HUDEP-2 (cell line): ENCODE measurements around the gene USB1.

Source experiments
- DNase-seq, 76 experiments: peaks; one replicate each; lab custom pipeline; 2025; ENCODE audit not compliant: unreplicated experiment in 76 of 76; lab: John Stamatoyannopoulos, UW

Gene USB1

DNA sequence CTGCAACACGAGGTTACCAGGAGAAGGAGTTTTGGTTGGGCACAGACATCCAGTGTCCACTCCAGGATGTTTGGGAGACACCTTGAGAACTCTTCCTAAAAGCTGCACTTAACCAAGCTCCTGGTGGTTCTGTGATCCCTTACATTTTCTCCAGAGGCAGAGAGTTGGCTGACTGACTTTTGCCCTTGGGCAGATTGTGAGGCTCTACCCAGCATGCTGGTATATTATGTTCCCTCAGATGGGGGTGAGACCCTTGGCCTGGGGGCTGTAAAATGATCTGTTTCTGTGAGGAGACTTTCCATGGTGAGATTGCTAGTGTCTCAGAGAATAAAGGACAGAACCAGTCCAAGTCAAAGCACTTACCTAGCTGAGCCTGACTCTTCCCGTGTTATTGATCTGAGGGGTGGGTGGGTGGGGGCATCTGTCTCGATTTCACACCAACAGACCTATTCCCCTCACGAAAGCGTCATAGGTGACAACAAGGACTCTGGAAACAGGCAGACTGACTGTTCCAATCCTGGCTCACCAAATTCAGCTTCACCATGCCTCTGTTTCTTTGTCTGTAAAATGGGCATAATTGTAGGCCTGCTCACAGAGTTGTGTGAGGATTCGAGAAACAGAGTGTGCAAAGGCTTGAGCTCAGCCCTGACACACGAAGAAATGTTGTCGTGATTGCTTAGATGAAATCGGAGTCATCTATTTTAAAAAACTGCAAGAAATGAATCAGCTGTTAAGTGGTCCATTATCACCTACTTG is 12.2 kb downstream of the USB1 start:
- no peak for DNase-seq

DNA sequence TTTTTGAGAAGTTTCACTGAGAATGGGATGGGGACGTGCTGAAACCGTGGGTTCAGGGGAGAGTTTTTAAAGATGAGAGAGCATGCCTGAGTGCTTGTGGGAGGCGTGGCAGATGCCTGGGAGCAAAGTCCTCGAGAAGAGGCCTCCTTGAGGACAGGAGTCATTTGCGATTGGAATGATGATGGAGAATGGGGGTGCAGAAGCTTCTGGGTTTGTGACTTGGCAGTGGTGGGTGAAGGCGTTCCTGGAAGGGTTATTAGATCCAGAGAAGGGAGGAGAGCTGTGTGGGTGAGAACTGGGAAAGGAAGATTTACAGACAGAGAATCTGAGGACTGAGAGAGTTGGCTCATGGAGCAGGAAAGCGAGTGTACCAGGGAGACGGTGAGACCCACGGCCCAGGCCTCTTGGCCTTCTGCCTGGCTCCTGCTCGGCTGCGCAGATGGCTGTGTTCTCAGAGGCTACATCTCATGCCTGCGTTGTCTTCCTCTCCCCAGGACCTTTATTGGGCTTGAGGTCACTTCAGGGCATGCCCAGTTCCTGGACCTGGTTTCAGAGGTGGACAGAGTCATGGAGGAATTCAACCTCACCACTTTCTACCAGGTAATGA is 15.7 kb downstream of the USB1 start:
- no peak for DNase-seq

DNA sequence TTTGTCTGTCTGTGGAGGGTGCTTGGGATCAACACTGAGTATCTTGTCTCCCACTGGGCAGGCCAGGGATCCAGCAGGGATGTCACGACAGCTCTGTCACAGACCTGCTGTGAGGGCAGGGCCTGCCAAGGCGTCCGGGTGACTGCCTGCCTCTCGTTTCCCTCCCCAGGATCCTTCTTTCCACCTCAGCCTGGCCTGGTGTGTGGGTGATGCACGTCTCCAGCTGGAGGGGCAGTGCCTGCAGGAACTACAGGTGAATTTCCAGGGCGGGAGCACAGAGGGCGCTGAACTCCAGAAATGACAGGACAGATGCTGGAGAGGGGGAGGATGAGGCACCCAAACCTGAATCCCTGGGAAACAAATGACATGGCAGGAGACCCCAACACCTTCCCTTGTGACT is 17.6 kb downstream of the USB1 start:
- no peak for DNase-seq

DNA sequence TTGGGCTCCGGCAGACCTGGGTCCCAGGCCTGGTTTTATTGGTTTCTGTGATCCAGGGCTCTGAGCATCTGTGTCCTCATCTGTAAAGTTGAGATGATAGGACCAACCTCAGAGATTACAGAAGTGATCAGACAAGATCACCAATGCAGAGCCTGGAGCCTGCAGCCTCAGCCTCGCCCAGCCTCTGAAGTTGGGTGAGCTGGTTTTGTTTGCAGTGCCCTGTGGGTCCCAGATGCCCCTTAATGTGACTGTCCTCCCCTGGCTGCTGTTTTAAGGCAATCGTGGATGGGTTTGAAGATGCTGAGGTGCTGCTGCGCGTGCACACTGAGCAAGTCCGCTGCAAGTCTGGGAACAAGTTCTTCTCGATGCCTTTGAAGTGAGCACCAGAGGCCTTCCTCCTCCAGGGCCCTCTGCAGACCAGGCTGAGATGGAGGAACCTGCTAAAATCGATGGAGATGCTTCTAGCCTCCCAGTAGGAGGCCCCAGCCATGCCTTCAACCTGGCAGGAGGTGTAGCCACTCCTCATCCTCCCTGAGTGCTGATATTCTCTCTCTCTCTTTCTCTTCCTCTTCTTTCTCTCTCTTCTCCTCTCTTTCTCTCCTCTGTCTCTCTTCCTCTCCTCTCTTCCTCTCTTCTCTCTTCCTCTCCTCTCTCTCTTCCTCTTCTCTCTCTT is 18.8 kb downstream of the USB1 start:
- no peak for DNase-seq

DNA sequence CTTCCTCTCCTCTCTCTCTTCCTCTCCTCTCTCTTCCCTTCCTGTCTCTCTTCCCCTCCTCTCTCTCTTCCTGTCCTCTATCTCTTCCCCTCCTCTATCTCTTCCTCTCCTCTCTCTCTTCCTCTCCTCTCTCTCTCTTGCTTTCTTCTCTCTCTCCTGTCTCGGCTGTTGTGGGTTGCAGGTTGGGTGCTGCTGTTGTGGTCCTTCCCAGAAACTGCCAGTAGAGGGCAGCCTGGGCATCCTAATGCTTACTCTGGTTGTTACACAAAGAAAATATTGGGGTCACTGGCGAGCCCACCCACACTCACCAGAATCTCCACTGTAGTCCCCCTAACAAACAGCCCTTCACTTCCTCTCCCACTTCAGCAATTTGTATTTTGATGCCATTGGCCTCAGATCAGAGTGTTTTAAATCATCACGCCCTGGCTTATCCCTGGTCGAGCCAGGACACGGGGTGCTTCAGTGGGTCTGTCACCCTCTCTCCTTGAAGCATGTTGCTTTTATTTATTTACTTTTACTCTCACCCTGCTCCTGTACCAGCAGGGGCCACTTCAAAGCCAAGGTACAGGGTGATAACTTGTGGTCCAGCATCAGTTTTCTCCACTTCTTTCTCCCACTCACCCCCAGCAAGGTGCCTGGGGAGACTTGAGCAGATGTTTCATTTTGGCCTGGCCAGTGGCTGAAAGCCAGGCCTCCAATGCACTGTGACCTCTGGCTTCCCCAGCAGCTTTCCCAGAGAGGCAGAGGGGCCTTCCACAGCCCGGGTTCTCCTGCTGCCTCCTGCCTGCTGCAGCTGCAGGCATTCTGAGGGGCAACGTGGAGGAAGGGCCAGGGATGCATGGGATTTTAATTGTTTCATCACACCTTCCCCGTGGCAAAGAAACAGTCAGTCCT is 19.7 kb downstream of the USB1 start:
- DNase-seq: peak in 34 of 76 experiments; percentile 3 to 62 (median 31)

DNA sequence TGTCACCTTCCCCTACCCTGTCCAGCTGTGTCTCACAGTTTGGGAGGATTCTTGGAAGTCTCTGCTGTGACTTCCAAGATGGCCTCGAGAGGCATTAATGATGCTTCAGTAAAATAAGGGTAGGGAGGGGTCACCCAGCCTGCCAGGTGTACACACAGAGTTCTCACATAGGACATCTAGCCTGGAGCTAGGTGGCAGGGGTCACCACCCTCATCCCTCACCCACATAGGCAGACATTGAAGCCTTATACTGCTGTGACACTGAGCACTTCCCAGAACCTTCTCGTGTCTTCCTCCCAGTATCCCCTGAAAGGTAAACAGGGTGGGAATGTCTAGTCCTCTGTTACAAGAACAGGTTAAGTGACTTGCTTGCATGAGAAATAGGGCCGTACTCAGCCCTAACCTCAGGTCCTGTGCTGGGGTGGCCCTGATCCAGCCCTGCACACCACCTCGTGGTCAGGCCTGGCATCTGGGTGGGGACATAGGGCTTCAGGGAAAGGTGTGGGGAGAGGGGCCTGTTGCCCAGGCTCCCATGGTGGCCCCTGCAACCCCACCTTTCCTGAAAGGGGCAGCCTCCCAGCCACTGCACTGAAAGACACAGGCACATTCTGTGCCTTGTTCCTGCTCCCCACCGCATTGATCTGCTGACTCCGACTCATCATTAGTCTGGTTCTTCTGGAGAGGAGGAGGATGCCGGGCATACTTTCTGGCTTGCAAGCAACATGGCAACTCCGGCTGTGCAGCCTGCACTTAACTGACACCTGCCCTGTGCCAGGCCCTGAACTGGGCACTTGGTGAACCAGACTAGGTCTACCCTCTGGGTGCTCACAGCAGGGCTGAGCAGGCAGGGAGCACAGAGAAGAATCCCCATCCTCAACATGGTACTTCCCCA is 20.7 kb downstream of the USB1 start:
- DNase-seq: no peak

DNA sequence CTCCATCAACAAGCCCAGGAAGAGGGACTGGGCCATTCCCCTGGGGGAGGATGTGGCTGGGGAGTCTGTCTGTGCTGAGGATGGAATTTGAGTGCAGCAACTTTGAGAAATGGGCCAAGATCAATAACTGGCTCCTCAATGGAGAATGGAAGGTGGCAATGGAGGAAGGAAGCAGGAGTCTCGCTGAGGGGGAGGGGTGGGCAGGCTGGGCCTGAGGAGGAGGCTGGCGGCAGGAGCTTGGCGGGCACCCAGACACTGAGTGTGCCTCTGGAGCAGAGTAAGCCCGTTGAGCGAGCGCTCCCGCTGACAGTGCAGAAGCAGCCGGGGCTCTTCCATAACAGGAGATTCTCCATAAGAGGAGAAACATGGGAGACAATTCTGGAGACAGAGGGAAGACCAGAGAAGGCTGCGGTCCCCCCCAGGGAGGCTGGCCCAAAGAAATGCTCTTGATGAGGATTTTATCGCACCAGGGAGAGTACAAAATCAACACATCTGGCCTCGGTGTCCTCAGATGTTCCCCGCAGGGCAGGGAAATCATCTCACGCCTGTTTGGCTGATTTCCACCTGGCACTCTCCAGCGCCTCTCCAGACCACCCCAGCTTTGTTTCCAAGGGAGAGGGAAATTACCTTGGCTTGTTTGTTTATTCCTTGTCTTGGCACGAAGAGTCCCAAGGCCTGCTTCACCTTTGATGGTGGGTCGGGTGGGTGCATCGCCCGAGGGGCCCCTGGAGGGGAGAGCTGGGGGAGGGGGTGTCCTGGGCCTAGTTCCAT is 21.6 kb downstream of the USB1 start:
- DNase-seq: no peak

DNA sequence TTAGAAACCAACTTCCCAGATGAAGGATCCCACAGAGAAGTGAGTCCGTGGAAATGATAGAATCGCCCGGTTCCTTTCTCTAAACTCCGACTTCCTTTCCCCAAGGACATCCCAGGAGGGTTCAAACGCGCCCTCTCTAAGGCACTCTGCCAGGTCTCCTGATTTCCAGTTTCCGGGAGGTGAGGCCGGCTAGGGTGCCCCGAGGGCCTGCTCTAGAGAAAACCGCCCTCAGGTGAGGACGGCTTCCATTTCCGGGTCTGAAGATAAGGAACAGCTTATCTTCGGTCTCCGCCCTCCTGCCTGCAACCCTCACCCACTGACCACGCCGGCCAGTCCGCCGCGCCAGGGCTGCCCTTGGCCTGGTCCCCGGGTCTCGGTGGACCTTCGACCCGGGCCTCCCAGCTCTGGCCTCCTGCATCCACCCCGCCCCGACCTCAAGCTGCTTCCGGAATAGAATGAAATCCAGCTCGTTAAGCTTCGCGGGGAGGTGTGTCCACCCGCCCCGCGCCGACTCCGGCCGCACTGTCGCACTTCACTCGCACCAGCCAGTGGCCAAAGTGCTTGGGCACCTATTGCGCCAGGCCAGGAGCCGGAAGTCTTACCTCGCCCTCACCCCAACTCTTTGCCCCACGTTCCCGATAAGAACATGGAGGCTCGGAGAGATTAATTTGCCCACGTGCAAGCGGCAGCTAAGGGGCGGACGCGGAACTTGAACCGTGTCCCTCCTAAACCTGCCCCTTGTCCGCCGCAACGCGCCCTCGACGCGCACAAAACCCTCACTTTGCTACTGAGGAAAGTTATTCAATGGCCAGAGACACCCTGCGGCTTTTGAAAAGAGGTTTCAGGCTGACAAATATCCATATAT is 23.5 kb downstream of the USB1 start:
- peak in 11 of 76 experiments; percentile 6 to 40 (median 20) for DNase-seq

DNA sequence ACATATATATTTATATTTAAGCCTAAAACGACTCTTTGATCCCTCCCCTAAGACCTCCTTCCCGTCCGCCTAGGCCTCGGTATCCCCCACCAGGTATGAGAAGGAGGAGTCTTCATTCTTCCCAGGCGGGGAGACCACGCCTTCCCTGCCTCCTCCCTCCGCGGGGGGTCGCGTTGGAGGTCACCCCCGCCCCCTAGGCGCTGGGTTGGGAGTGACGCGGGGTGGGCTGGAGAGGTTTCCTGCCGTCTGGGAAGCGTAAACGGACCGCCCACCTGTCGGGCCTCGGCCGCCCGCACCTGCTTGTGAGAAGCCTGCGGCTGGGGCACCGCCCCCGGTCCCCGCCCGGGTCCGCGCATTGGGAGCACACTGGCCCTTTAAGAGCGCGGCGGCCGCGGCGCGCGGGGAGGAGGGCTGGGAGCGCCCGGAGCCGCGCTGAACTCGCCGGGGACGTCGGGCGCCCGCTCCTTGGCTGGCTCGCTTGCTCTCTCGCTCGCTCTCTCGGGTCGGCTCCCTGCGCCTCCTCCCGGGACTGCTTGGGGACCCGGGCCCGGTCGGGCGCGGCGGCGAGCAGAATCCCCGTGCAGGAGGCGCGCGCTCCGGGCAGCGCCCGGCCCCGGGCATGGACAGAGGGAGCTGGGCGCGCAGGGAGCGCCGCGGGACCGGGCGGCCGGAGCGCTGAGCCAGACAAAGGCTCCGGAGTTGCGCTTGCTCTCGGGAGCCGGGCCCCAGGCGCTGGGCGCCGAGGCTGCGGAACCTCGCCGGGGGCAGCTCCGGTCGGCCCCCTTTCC is 24.3 kb downstream of the USB1 start, which contains the start of gene MMP15:
TSS of gene MMP15 (plus strand) at position 404 of the 788 bp plus-strand sequence. CDS start 597 bp downstream, outside the sequence.
- peak in 48 of 76 experiments; percentile 7 to 63 (median 38) for DNase-seq

DNA sequence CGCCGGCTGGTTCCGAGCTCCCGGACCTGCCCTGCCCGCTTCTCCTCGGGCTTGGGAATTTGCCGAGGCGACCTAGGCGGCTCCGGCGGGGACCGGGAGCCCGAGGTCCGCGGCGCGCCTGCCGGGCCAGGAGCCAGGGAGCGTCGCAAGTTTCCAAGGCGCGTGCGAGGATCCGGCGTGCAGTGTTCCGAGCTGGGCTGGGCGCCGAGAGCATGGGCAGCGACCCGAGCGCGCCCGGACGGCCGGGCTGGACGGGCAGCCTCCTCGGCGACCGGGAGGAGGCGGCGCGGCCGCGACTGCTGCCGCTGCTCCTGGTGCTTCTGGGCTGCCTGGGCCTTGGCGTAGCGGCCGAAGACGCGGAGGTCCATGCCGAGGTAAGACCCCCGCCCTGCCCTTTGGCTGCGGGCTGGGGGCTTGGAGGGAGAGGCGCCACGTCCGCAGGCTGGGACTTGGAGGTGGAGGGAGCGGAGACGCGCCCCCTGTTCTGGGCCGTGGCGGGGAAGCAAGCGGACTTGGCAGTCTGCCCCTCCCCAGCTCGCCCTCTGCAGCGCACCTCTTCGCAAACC is 25.0 kb downstream of the USB1 start:
- peak in 20 of 76 experiments; percentile 10 to 58 (median 16) for DNase-seq

DNA sequence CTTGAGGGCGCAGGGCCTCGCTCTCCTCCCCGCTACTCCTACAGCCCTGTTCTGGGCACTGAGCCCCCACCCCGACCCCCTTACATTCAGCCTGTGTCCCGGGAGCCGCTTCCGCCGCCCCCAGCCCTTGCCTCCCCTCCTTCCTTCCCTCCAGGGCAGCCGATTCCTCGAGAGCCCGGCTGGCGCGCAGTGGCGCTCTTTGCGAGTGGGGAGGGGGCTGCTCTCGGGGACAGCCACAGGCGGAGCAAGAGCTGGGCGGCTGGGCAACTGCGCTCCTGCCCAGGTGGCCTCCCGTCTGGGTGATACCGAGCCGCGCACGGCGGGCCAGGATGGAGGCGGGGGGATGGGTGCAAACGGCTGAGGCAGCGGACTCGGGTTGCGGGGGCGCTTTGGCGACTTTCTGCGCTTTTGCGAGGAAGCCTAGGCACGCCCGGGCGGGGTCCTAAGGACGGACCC is 25.5 kb downstream of the USB1 start:
- DNase-seq: no peak

DNA sequence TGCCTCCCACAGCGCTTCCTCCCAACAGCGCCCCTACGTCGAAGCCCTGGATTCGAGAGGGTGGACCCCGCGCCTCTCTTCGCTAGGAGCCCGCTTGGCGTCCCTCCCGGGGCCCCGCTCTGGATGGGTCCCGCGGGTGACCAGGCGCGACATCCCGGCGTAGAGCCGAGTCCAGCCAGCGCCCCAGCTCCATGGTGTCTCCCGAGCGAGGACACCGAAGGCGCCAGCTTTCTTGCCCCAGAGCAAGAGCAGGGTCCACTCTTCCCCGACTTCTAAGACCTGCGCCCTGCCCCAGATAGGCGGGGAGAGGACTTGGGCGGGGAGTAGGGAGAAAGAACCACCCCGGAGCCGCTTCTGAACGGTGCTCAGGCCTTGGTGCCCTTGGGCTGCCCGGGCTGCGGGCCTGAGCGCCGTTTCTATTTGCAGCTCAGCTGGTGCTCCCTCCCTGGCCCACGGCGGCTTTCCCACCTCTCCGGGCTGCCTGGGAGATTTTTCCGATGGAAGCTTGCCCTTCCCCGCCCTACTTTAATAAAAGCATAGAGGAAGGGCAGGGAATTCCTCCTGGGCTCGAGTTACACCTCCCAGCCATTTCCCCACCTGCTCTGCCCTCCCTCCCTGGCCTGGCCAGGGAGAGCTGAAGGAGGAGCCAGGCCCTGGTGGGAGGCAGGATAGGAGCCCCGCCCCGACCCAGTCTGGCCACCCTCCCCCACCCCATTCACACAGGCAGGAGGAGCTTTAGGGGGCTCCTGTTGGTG is 26.1 kb downstream of the USB1 start:
- DNase-seq: peak in 1 of 76 experiments; percentile 2

DNA sequence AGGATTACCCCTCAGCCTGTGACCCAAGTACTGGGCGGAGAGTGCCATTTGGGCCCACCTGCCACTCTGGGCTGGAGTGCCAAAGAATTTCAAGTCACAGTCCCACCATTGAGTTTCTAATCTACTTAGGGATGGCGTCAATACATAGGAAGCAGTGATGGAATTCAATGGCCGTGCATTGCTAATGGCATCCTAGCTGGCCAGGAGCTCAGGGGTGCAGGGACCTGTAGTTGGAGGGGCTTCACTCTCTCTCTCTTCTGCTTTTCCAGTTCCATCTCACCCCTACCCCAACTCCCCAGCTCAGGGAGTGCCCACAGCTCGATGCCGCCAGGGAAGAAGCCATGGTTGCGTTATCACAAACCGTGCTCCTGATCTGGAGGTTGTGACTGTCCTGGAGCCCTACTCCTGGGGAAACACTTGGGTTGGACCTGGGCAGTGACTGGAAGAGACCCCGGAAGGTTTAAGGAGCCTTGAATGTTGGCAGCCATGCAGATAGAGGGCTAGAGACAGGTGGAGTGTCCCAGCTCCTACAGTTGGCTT is 26.8 kb downstream of the USB1 start:
- no peak for DNase-seq

DNA sequence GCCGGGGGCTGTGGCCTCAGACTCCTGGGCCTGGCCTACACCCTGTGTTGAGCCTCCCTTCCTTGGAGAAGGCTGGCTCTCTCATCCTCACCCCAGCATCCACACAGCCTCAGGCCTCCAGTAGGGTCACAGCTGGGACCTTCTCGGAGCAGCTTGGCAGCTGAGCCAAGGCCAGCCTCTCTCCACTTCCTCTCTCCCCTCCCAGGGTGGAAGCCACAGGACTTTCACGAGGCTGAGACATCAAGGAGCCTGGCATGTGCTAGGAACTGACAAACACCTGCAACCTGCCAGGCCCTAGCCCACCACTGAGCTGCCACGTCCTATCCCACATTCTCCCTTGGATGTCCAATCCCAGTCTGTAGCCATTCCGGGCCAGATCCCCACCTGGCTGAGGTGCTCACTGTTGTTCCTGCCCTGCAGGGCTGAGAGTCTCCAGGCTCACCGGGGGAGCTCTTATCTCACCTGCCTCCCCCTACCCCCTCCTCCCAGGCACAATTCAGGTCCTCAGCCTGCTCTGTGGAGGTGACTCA is 27.4 kb downstream of the USB1 start:
- DNase-seq: no peak

DNA sequence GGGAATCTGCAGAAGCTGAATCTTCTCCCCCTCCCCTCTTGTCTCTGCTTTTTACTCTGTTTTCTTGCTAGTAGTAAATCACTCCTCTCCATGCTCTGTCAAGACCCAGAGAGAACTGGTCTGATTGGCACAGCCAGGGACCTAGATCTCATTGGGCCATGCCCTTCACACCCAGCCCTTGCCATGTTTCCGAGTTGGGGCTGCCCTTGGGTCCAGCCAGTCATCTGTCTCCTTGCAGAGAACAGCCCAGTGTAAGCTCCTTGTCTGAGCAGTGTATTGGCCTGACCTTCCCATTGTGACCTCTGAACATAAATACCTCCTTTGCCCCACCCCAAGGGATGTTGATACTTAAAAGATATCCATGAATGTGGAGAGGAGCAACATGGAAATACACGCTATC is 28.2 kb downstream of the USB1 start:
- no peak for DNase-seq
